NCI-H187 treated with DMSO at 0.1 percent for 48 hours (cell line): ENCODE measurements around the gene NDNF.

Experiments used
- DNase-seq: peaks from one replicate; lab custom pipeline; 2025; lab: John Stamatoyannopoulos, UW

NDNF gene

GRCh38 chr4:121014544-121014943, 57.8 kb downstream of the NDNF start:
- no peak for DNase-seq

- DNase-seq, result no peak
These were observed 60.5 kb downstream of the NDNF start for GRCh38 chr4:121011780-121012340.

- no peak for DNase-seq
These were observed 61.2 kb downstream of the NDNF start for GRCh38 chr4:121011138-121011537.

GRCh38 chr4:121009578-121010478, 62.5 kb downstream of the NDNF start:
- no peak for DNase-seq

GRCh38 chr4:121007660-121008059, 64.7 kb downstream of the NDNF start:
- DNase-seq, result no peak

GRCh38 chr4:121003863-121004262, 68.5 kb downstream of the NDNF start:
- DNase-seq, result no peak

- no peak for DNase-seq
These were observed 76.9 kb downstream of the NDNF start for GRCh38 chr4:120995266-120996010.

- DNase-seq, result no peak
These were observed 77.8 kb downstream of the NDNF start for GRCh38 chr4:120994521-120994920.

- DNase-seq, result no peak
These were observed 80.5 kb downstream of the NDNF start for GRCh38 chr4:120991885-120992284.

GRCh38 chr4:120990246-120990645, 82.1 kb downstream of the NDNF start:
- no peak for DNase-seq
